ENCODE data around the gene BLOC1S4.

Gene BLOC1S4

DNA sequence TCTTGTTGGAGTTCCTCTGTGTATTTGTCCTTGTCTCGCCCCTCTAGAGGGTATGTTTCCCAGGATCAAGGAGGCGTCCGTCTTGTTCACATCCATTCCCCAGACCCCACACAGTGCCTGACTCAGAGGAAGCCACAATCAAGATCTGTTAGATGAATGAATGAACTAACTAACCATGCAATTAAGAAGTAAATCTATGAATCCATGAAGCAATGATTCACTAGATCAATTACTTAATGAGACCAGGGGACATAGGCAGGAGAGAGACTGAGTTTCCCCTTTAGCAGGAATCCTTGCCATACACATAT lies 11.9 kb downstream of the BLOC1S4 start:
- H3K79me2 ChIP-seq (ENCODE audit: insufficient read depth, low read length), result no peaks in the 10 kb centered on the region
- no peaks in the 10 kb centered on the region for H4K20me1 ChIP-seq (ENCODE audit: insufficient read depth, low read length, poor library complexity, severe bottlenecking)
- no peaks in the 10 kb centered on the region for H3K36me3 ChIP-seq (ENCODE audit: insufficient read depth, low read length)
- no peak overlapping the region for H3K4me2 ChIP-seq (ENCODE audit: low read depth, low read length, poor library complexity, severe bottlenecking)
- H2AFZ ChIP-seq (ENCODE audit: low read length), result no peak overlapping the region
- no peak overlapping the region for H3K9ac ChIP-seq (ENCODE audit: low read depth, low read length, poor library complexity, severe bottlenecking)
- H3K9me3 ChIP-seq (ENCODE audit: insufficient read depth, low read depth, low read length), result no peaks in the 10 kb centered on the region
- no peaks in the 10 kb centered on the region for H3F3A ChIP-seq (ENCODE audit: low read depth)
- TF ChIP-seq, protein P1, sequence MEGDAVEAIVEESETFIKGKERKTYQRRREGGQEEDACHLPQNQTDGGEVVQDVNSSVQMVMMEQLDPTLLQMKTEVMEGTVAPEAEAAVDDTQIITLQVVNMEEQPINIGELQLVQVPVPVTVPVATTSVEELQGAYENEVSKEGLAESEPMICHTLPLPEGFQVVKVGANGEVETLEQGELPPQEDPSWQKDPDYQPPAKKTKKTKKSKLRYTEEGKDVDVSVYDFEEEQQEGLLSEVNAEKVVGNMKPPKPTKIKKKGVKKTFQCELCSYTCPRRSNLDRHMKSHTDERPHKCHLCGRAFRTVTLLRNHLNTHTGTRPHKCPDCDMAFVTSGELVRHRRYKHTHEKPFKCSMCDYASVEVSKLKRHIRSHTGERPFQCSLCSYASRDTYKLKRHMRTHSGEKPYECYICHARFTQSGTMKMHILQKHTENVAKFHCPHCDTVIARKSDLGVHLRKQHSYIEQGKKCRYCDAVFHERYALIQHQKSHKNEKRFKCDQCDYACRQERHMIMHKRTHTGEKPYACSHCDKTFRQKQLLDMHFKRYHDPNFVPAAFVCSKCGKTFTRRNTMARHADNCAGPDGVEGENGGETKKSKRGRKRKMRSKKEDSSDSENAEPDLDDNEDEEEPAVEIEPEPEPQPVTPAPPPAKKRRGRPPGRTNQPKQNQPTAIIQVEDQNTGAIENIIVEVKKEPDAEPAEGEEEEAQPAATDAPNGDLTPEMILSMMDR (conservative IDR thresholded peaks at IDR 0.05; ENCODE audit: low read length), result no peak
- no peak for TF ChIP-seq EZH2phosphoT487 (IDR thresholded peaks at IDR 0.05; ENCODE audit: borderline replicate concordance)
- no peaks in the 10 kb centered on the region for H3K4me1 ChIP-seq (ENCODE audit: insufficient read depth, low read length, poor library complexity, severe bottlenecking)
- no peak overlapping the region for H3K4me3 ChIP-seq (ENCODE audit: low read length, poor library complexity, severe bottlenecking)
- no peaks in the 10 kb centered on the region for H3K27me3 ChIP-seq (ENCODE audit: insufficient read depth, low read length, poor library complexity, severe bottlenecking)
- no peaks in the 10 kb centered on the region for H3K9me2 ChIP-seq (replicated peaks; ENCODE audit: low read depth, low read length)

DNA sequence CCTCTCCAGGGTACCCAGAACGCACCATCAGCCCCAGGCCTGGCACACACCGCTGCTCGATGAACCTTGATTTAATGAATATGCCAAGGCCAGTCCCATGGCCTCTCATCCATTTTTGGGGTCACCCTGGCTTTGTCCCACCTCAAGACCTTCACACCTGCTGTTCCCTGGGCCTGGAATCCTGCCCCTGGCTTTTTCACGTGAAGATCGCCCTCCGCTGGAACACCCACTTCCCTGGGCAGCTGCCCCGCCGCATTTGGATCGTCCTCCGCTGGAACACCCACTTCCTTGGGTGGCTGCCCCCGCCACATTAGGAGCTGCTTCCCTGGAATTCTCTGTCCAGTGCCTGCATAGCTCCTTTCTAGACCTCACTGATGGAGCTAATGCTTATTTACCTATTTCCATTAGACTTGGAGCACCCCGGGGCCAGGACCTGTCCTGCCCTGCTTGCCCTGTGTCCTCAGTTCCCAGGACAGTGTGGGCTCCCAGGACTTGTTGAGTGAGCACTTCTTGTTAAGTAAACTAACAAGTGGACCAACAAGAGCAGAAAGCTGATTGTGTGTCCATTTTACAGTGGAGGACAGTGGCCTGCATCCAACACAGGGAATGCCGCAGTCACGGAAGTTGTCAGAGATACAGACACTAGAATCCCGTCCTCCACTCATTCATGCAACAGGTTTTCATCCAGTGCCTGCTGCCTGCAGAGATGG lies 12.5 kb downstream of the BLOC1S4 start:
- Histone ChIP-seq H4K20me1 (ENCODE audit: insufficient read depth, low read length, poor library complexity, severe bottlenecking) (no peaks in the 10 kb centered on the region), H3K4me3 (ENCODE audit: low read length, poor library complexity, severe bottlenecking) (no peak overlapping the region), H3K27me3 (ENCODE audit: insufficient read depth, low read length, poor library complexity, severe bottlenecking) (no peaks in the 10 kb centered on the region), H3K36me3 (ENCODE audit: insufficient read depth, low read length) (no peaks in the 10 kb centered on the region), H3K9me3 (ENCODE audit: insufficient read depth, low read depth, low read length) (no peaks in the 10 kb centered on the region), H3K9me2 (replicated peaks; ENCODE audit: low read depth, low read length) (no peaks in the 10 kb centered on the region), H2AFZ (ENCODE audit: low read length) (no peak overlapping the region), H3K4me1 (ENCODE audit: insufficient read depth, low read length, poor library complexity, severe bottlenecking) (no peaks in the 10 kb centered on the region), H3K79me2 (ENCODE audit: insufficient read depth, low read length) (no peaks in the 10 kb centered on the region), H3F3A (ENCODE audit: low read depth) (no peaks in the 10 kb centered on the region), H3K9ac (ENCODE audit: low read depth, low read length, poor library complexity, severe bottlenecking) (no peak overlapping the region), H3K4me2 (ENCODE audit: low read depth, low read length, poor library complexity, severe bottlenecking) (no peak overlapping the region)
- TF ChIP-seq EZH2phosphoT487 (IDR thresholded peaks at IDR 0.05; ENCODE audit: borderline replicate concordance), result no peak
- TF ChIP-seq, protein P1 (conservative IDR thresholded peaks at IDR 0.05; ENCODE audit: low read length), result no peak

DNA sequence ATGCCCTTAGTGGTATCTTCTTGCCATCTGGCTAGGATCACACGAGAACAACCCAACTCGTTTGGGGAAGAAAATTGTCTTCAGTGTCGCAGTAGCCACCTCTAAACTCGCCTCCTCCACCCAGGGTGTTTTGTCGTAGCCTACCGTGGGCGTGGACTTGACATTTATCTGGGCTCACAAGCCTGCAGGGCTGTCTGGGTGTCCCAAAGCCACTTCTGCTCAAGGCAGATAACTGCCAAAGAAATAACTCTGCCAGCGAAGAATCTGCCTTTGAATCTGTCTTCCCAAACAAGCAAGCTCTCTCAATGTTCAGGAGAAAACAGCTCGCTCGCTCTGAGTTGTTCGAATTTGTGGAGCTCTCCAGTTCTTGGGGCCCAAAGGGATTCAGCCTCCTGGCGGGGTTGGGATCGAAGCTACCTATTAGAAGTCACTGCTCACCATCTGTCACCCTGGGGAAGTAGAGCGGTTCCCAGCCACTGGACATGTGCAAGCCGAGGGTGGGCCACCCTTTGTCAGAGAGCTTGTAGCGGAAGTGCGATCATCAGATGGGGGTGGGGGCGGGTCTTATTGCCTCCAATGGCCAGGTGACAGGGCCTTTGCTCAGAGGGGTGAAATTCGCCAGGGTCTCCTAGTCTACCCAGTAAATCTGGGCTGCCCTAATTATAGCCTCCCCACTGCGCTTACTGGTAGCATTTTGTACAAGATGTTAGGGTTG lies 14.8 kb downstream of the BLOC1S4 start:
- no peak overlapping the region for H2AFZ ChIP-seq (ENCODE audit: low read length)
- no peaks in the 10 kb centered on the region for H3F3A ChIP-seq (ENCODE audit: low read depth)
- no peak overlapping the region for H3K4me3 ChIP-seq (ENCODE audit: low read length, poor library complexity, severe bottlenecking)
- H3K9me2 ChIP-seq (replicated peaks; ENCODE audit: low read depth, low read length), result no peaks in the 10 kb centered on the region
- H3K4me2 ChIP-seq (ENCODE audit: low read depth, low read length, poor library complexity, severe bottlenecking), result no peak overlapping the region
- H3K27me3 ChIP-seq (ENCODE audit: insufficient read depth, low read length, poor library complexity, severe bottlenecking), result no peaks in the 10 kb centered on the region
- no peaks in the 10 kb centered on the region for H3K36me3 ChIP-seq (ENCODE audit: insufficient read depth, low read length)
- TF ChIP-seq, protein P1 (conservative IDR thresholded peaks at IDR 0.05; ENCODE audit: low read length), result no peak
- TF ChIP-seq EZH2phosphoT487 (IDR thresholded peaks at IDR 0.05; ENCODE audit: borderline replicate concordance), result no peak
- no peaks in the 10 kb centered on the region for H3K79me2 ChIP-seq (ENCODE audit: insufficient read depth, low read length)
- no peaks in the 10 kb centered on the region for H3K4me1 ChIP-seq (ENCODE audit: insufficient read depth, low read length, poor library complexity, severe bottlenecking)
- H3K9ac ChIP-seq (ENCODE audit: low read depth, low read length, poor library complexity, severe bottlenecking), result no peak overlapping the region
- no peaks in the 10 kb centered on the region for H3K9me3 ChIP-seq (ENCODE audit: insufficient read depth, low read depth, low read length)
- no peaks in the 10 kb centered on the region for H4K20me1 ChIP-seq (ENCODE audit: insufficient read depth, low read length, poor library complexity, severe bottlenecking)

Data from Loucy (cell line).